ENCODE results near the gene GLUD1. TPM values are rescaled to one million over a fixed set of nuclear protein-coding genes. Genes with fewer than 3 reads are reported as not detected.
"Not testable (repeated sequence)": the region's sequence is repeated elsewhere in the genome, so short reads cannot be mapped to it uniquely, and the experiment has no call there.

Gene GLUD1
- total RNA-seq, 1 experiment from 2014 or later = 101 TPM

GRCh38 chr10:87119029-87119428, 24.4 kb upstream of the GLUD1 start:
- H2BK120ac ChIP-seq (ENCODE audit: low read depth, low read length, poor library complexity, severe bottlenecking); H4K91ac ChIP-seq (ENCODE audit: insufficient read length, low read depth, low read length); H3K4me1 Mint-ChIP-seq; H3K18ac ChIP-seq (ENCODE audit: insufficient read length, low read depth, low read length); H3K79me2 ChIP-seq (ENCODE audit: insufficient read depth, low read length); H3T11ph ChIP-seq (ENCODE audit: low read length); H3K27me3 ChIP-seq (ENCODE audit: insufficient read depth, low read length); H3K4me3 Mint-ChIP-seq; H3K23ac ChIP-seq (ENCODE audit: insufficient read length, low read depth, low read length); H4K5ac ChIP-seq (ENCODE audit: insufficient read length, low read depth, low read length); H2BK15ac ChIP-seq (ENCODE audit: low read depth, low read length); H3K4me2 ChIP-seq (ENCODE audit: insufficient read depth, insufficient read length, low read length); H3K9ac ChIP-seq (ENCODE audit: extremely low read depth, insufficient read length, low read length); H3K23me2 ChIP-seq (ENCODE audit: insufficient read length, low read depth, low read length, poor library complexity, severe bottlenecking); H3K4ac ChIP-seq (ENCODE audit: low read depth, low read length); H3K27me3 Mint-ChIP-seq (ENCODE audit: low read depth); H3K79me1 ChIP-seq (ENCODE audit: insufficient read depth, low read depth, low read length, poor library complexity, severe bottlenecking); H4K20me1 ChIP-seq (ENCODE audit: control insufficient read depth, insufficient read depth, insufficient read length); H2BK12ac ChIP-seq (ENCODE audit: insufficient read length, low read depth, low read length); H3K9me3 Mint-ChIP-seq; H3K9me3 ChIP-seq (ENCODE audit: control insufficient read depth, low read depth, low read length); H3K27ac ChIP-seq (ENCODE audit: insufficient read length, low read depth, low read length); H2BK20ac ChIP-seq (ENCODE audit: low read depth, low read length, poor library complexity, severe bottlenecking); H3K56ac ChIP-seq (ENCODE audit: insufficient read length, low read depth, low read length); H2BK5ac ChIP-seq (ENCODE audit: insufficient read length, low read length); H3K14ac ChIP-seq (ENCODE audit: insufficient read depth, low read length); H3K27ac Mint-ChIP-seq; H4K8ac ChIP-seq (replicated peaks; ENCODE audit: insufficient read length, low read depth, low read length); DNase-seq; H2AFZ ChIP-seq (ENCODE audit: low read length); H2AK5ac ChIP-seq (ENCODE audit: insufficient read length, low read length); H3K4me1 ChIP-seq (ENCODE audit: insufficient read depth, low read length): not testable (repeated sequence)
- H3K36me3 Mint-ChIP-seq (ENCODE audit: insufficient read depth in 1 of 3, low read depth in 3 of 3) = peaks cover 3 to 12% (median 9%) of the 10 kb centered on the region in 3 experiments; a peak in 6 of 7 replicates
- WGBS (ENCODE audit: extremely low coverage, insufficient read length, low lambda C conversion rate) = no CpG with 5 or more reads among the region's 1 CpG

- H3K27ac ChIP-seq (ENCODE audit: insufficient read length, low read depth, low read length); H3K27ac Mint-ChIP-seq; H4K5ac ChIP-seq (ENCODE audit: insufficient read length, low read depth, low read length); H3K9ac ChIP-seq (ENCODE audit: extremely low read depth, insufficient read length, low read length); H4K20me1 ChIP-seq (ENCODE audit: control insufficient read depth, insufficient read depth, insufficient read length); H3K4ac ChIP-seq (ENCODE audit: low read depth, low read length); DNase-seq; H3K56ac ChIP-seq (ENCODE audit: insufficient read length, low read depth, low read length); H3K23me2 ChIP-seq (ENCODE audit: insufficient read length, low read depth, low read length, poor library complexity, severe bottlenecking); H2BK15ac ChIP-seq (ENCODE audit: low read depth, low read length); H4K8ac ChIP-seq (replicated peaks; ENCODE audit: insufficient read length, low read depth, low read length); H3K14ac ChIP-seq (ENCODE audit: insufficient read depth, low read length); H3K27me3 ChIP-seq (ENCODE audit: insufficient read depth, low read length); H2BK20ac ChIP-seq (ENCODE audit: low read depth, low read length, poor library complexity, severe bottlenecking); H3T11ph ChIP-seq (ENCODE audit: low read length); H2AK5ac ChIP-seq (ENCODE audit: insufficient read length, low read length); H3K4me3 Mint-ChIP-seq; H4K91ac ChIP-seq (ENCODE audit: insufficient read length, low read depth, low read length); H3K4me1 Mint-ChIP-seq; H2BK12ac ChIP-seq (ENCODE audit: insufficient read length, low read depth, low read length); H3K23ac ChIP-seq (ENCODE audit: insufficient read length, low read depth, low read length); H3K79me1 ChIP-seq (ENCODE audit: insufficient read depth, low read depth, low read length, poor library complexity, severe bottlenecking); H3K27me3 Mint-ChIP-seq (ENCODE audit: low read depth); H2BK5ac ChIP-seq (ENCODE audit: insufficient read length, low read length); H3K4me2 ChIP-seq (ENCODE audit: insufficient read depth, insufficient read length, low read length); H3K9me3 Mint-ChIP-seq; H2BK120ac ChIP-seq (ENCODE audit: low read depth, low read length, poor library complexity, severe bottlenecking); H3K4me1 ChIP-seq (ENCODE audit: insufficient read depth, low read length); H3K18ac ChIP-seq (ENCODE audit: insufficient read length, low read depth, low read length); H3K9me3 ChIP-seq (ENCODE audit: control insufficient read depth, low read depth, low read length); H2AFZ ChIP-seq (ENCODE audit: low read length); H3K79me2 ChIP-seq (ENCODE audit: insufficient read depth, low read length): not testable (repeated sequence)
- WGBS (ENCODE audit: extremely low coverage, insufficient read length, low lambda C conversion rate) = no CpG with 5 or more reads among the region's 1 CpG
- peaks cover 3 to 12% (median 9%) of the 10 kb centered on the region in 3 experiments; a peak in 6 of 7 replicates for H3K36me3 Mint-ChIP-seq (ENCODE audit: insufficient read depth in 1 of 3, low read depth in 3 of 3)
These were observed 23.5 kb upstream of the GLUD1 start for GRCh38 chr10:87118122-87118521.

Measured in H9 (cell line).